Activated naive CD4-positive, alpha-beta T cell treated with anti-CD3 and anti-CD28 coated beads, Interleukin-2, amount 50 U/mL, for 24 hours (primary cell): Measurements from ENCODE around the gene ING5.
A peak's percentile ranks its signal among the peaks of the same experiment; 100 is the strongest.
"Not testable (repeated sequence)": the region's sequence is repeated elsewhere in the genome, so short reads cannot be mapped to it uniquely, and the experiment has no call there.

Experiments
- H3K27ac Mint-ChIP-seq: one replicate; pipeline ENCODE4 v1.8.0; 2021; ENCODE audit warnings: mild to moderate bottlenecking, mixed read lengths
- H3K27me3 Mint-ChIP-seq: one replicate; pipeline ENCODE4 v1.8.0; 2021; ENCODE audit warnings: mixed read lengths
- H3K36me3 Mint-ChIP-seq: one replicate; pipeline ENCODE4 v1.8.0; 2021; ENCODE audit warnings: mixed read lengths
- H3K4me1 Mint-ChIP-seq: one replicate; pipeline ENCODE4 v1.8.0; 2021; ENCODE audit warnings: mixed read lengths
- H3K4me3 Mint-ChIP-seq: one replicate; pipeline ENCODE4 v1.8.0; 2021; ENCODE audit warnings: mild to moderate bottlenecking, mixed read lengths
- H3K9me3 Mint-ChIP-seq: one replicate; pipeline ENCODE4 v1.8.0; 2021; ENCODE audit warnings: mixed read lengths

The ING5 gene

GRCh38 chr2:241721852-241722251, 20.0 kb downstream of the ING5 start:
- Mint-ChIP-seq H3K4me1 (no peaks in the 10 kb centered on the region), H3K4me3 (no peak overlapping the region), H3K27ac (no peak overlapping the region), H3K9me3 (no peaks in the 10 kb centered on the region), H3K27me3 (no peaks in the 10 kb centered on the region), H3K36me3 (peaks cover 10% of the 10 kb centered on the region)

GRCh38 chr2:241722896-241723454, 21.1 kb downstream of the ING5 start:
- Mint-ChIP-seq H3K27ac (no peak overlapping the region), H3K4me3 (no peak overlapping the region), H3K27me3 (no peaks in the 10 kb centered on the region), H3K9me3 (no peaks in the 10 kb centered on the region), H3K36me3 (peaks cover 7% of the 10 kb centered on the region), H3K4me1 (no peaks in the 10 kb centered on the region)

GRCh38 chr2:241724259-241724974, 22.6 kb downstream of the ING5 start:
- Mint-ChIP-seq H3K27me3 (no peaks in the 10 kb centered on the region), H3K27ac (no peak overlapping the region), H3K9me3 (no peaks in the 10 kb centered on the region), H3K4me3 (no peak overlapping the region), H3K36me3 (peaks cover 7% of the 10 kb centered on the region), H3K4me1 (no peaks in the 10 kb centered on the region)

- no peaks in the 10 kb centered on the region for H3K27me3 Mint-ChIP-seq
- no peak overlapping the region for H3K27ac Mint-ChIP-seq
- peaks cover 7% of the 10 kb centered on the region for H3K36me3 Mint-ChIP-seq
Measured at GRCh38 chr2:241724975-241725870, 23.4 kb downstream of the ING5 start.

GRCh38 chr2:241726459-241726858, 24.6 kb downstream of the ING5 start:
- H3K4me1 Mint-ChIP-seq = peaks cover 16% of the 10 kb centered on the region
- H3K9me3 Mint-ChIP-seq = no peaks in the 10 kb centered on the region
- H3K36me3 Mint-ChIP-seq = peaks cover 5% of the 10 kb centered on the region
- no peak overlapping the region for H3K4me3 Mint-ChIP-seq
- no peaks in the 10 kb centered on the region for H3K27me3 Mint-ChIP-seq
- no peak overlapping the region for H3K27ac Mint-ChIP-seq

More at GRCh38 chr2:241724975-241725870, 23.4 kb downstream of the ING5 start:
- Mint-ChIP-seq H3K4me1 (peaks cover 7% of the 10 kb centered on the region), H3K4me3 (no peak overlapping the region), H3K9me3 (no peaks in the 10 kb centered on the region)

GRCh38 chr2:241728000-241728399, 26.2 kb downstream of the ING5 start:
- Mint-ChIP-seq H3K9me3 (no peaks in the 10 kb centered on the region), H3K27me3 (no peaks in the 10 kb centered on the region)

GRCh38 chr2:241728627-241729026, 26.8 kb downstream of the ING5 start:
- H3K9me3 Mint-ChIP-seq = no peaks in the 10 kb centered on the region
- H3K4me1 Mint-ChIP-seq = peaks cover 30% of the 10 kb centered on the region
- H3K36me3 Mint-ChIP-seq = no peaks in the 10 kb centered on the region
- H3K4me3 Mint-ChIP-seq = no peak overlapping the region
- H3K27ac Mint-ChIP-seq = no peak overlapping the region
- H3K27me3 Mint-ChIP-seq = no peaks in the 10 kb centered on the region

More at GRCh38 chr2:241728000-241728399, 26.2 kb downstream of the ING5 start:
- no peaks in the 10 kb centered on the region for H3K36me3 Mint-ChIP-seq
- no peak overlapping the region for H3K4me3 Mint-ChIP-seq
- H3K4me1 Mint-ChIP-seq = peaks cover 28% of the 10 kb centered on the region
- H3K27ac Mint-ChIP-seq = no peak overlapping the region

GRCh38 chr2:241729868-241730267, 28.0 kb downstream of the ING5 start:
- Mint-ChIP-seq H3K4me3 (peak overlapping the region; percentile 62), H3K9me3 (no peaks in the 10 kb centered on the region), H3K27me3 (no peaks in the 10 kb centered on the region), H3K36me3 (no peaks in the 10 kb centered on the region), H3K4me1 (peaks cover 30% of the 10 kb centered on the region), H3K27ac (no peak overlapping the region)

- Mint-ChIP-seq H3K27me3 (no peaks in the 10 kb centered on the region), H3K4me3 (peak overlapping the region; percentile 23), H3K36me3 (no peaks in the 10 kb centered on the region), H3K27ac (peak overlapping the region; percentile 86), H3K9me3 (no peaks in the 10 kb centered on the region), H3K4me1 (peaks cover 30% of the 10 kb centered on the region)
Measured at GRCh38 chr2:241730671-241731293, 28.9 kb downstream of the ING5 start.

GRCh38 chr2:241732513-241733186, 30.8 kb downstream of the ING5 start:
- not testable (repeated sequence) for H3K9me3 Mint-ChIP-seq, H3K36me3 Mint-ChIP-seq, H3K27ac Mint-ChIP-seq, H3K27me3 Mint-ChIP-seq
- Mint-ChIP-seq H3K4me3 (peak overlapping the region; percentile 27), H3K4me1 (peaks cover 39% of the 10 kb centered on the region)

- Mint-ChIP-seq H3K9me3 (no peaks in the 10 kb centered on the region), H3K27me3 (no peaks in the 10 kb centered on the region), H3K4me1 (peaks cover 43% of the 10 kb centered on the region), H3K36me3 (no peaks in the 10 kb centered on the region), H3K4me3 (peak overlapping the region; percentile 66), H3K27ac (peak overlapping the region; percentile 65)
Measured at GRCh38 chr2:241733391-241734207, 31.8 kb downstream of the ING5 start.

GRCh38 chr2:241734208-241734466, 32.3 kb downstream of the ING5 start:
- H3K27ac Mint-ChIP-seq = no peak overlapping the region
- H3K27me3 Mint-ChIP-seq = no peaks in the 10 kb centered on the region
- H3K4me3 Mint-ChIP-seq = peak overlapping the region; percentile 66
- H3K4me1 Mint-ChIP-seq = peaks cover 48% of the 10 kb centered on the region
- H3K36me3 Mint-ChIP-seq = no peaks in the 10 kb centered on the region
- no peaks in the 10 kb centered on the region for H3K9me3 Mint-ChIP-seq

GRCh38 chr2:241734467-241735208, 32.8 kb downstream of the ING5 start, which contains the start of gene D2HGDH:
D2HGDH (plus strand) TSS chr2:241734630; CDS start chr2:241735225, 595 bp downstream.
- Mint-ChIP-seq H3K4me3 (peak within 1 kb of the TSS; percentile 83), H3K4me1 (peaks cover 52% of the 10 kb centered on the region), H3K27ac (peak within 1 kb of the TSS; percentile 65), H3K36me3 (no peaks in the 10 kb centered on the region), H3K9me3 (no peaks in the 10 kb centered on the region), H3K27me3 (no peaks in the 10 kb centered on the region)

- no peak overlapping the region for H3K27ac Mint-ChIP-seq
- no peaks in the 10 kb centered on the region for H3K36me3 Mint-ChIP-seq
- no peaks in the 10 kb centered on the region for H3K9me3 Mint-ChIP-seq
- H3K4me3 Mint-ChIP-seq = peak overlapping the region; percentile 83
- H3K4me1 Mint-ChIP-seq = peaks cover 53% of the 10 kb centered on the region
- no peaks in the 10 kb centered on the region for H3K27me3 Mint-ChIP-seq
Measured at GRCh38 chr2:241736111-241736510, 34.3 kb downstream of the ING5 start.
